Measurements from ENCODE around the gene NUMBL. TPM values are rescaled to one million over a fixed set of nuclear protein-coding genes. Genes with fewer than 3 reads are reported as not detected.
A peak's percentile ranks its signal among the peaks of the same experiment; 100 is the strongest.

The NUMBL gene
- total and polyA plus RNA-seq, 4 donors, result 13.2 to 41.2 (median 17.1) TPM

- Histone ChIP-seq H3K4me3 (no peak overlapping the region), H3K9me3 (ENCODE audit: control insufficient read depth in 4 of 4, insufficient read depth in 3 of 4, low read length in 3 of 4) (no peaks in the 10 kb centered on the region), H3K27me3 (ENCODE audit: control insufficient read depth in 3 of 3, insufficient read depth in 3 of 3, low read length in 2 of 3) (no peaks in the 10 kb centered on the region), H3K9ac (ENCODE audit: insufficient read depth in 1 of 2, low read length in 2 of 2) (no peak overlapping the region), H3K36me3 (ENCODE audit: control insufficient read depth in 4 of 4, insufficient read depth in 4 of 4, low read length in 4 of 4) (peaks cover 8 to 48% (median 31%) of the 10 kb centered on the region in 4 donors), H3K27ac (ENCODE audit: low read depth in 1 of 2, low read length in 1 of 2) (no peak overlapping the region), H3K4me1 (ENCODE audit: control insufficient read depth in 5 of 5, insufficient read depth in 5 of 5, low read length in 5 of 5) (no peaks in the 10 kb centered on the region)
- no peak for TF ChIP-seq CTCF (IDR thresholded peaks at IDR 0.05; ENCODE audit: control extremely low read depth, extremely low read depth)
- no peak for DNase-seq
- WGBS, 2 donors, result 96 to 99% methylated on average over 23 of the region's 23 CpGs
- no peak for ATAC-seq (ENCODE audit: insufficient read depth, low FRiP score)
Observed at GRCh38 chr19:40677156-40677555, 13.3 kb downstream of the NUMBL start.

GRCh38 chr19:40674291-40674690, 16.2 kb downstream of the NUMBL start:
- ATAC-seq (ENCODE audit: insufficient read depth, low FRiP score) (peak; percentile 53), DNase-seq (no peak)
- no peaks in the 10 kb centered on the region for H3K4me1 ChIP-seq (ENCODE audit: control insufficient read depth in 5 of 5, insufficient read depth in 5 of 5, low read length in 5 of 5)
- no peaks in the 10 kb centered on the region for H3K27me3 ChIP-seq (ENCODE audit: control insufficient read depth in 3 of 3, insufficient read depth in 3 of 3, low read length in 2 of 3)
- H3K9me3 ChIP-seq (ENCODE audit: control insufficient read depth in 4 of 4, insufficient read depth in 3 of 4, low read length in 3 of 4), result peaks cover 0 to 4% (median 2%) of the 10 kb centered on the region in 4 donors
- H3K9ac ChIP-seq (ENCODE audit: insufficient read depth in 1 of 2, low read length in 2 of 2), result no peak overlapping the region
- TF ChIP-seq CTCF (IDR thresholded peaks at IDR 0.05; ENCODE audit: control extremely low read depth, extremely low read depth), result no peak
- H3K36me3 ChIP-seq (ENCODE audit: control insufficient read depth in 4 of 4, insufficient read depth in 4 of 4, low read length in 4 of 4), result peaks cover 15 to 65% (median 47%) of the 10 kb centered on the region in 4 donors
- no peak overlapping the region for H3K27ac ChIP-seq (ENCODE audit: low read depth in 1 of 2, low read length in 1 of 2)
- H3K4me3 ChIP-seq, result no peak overlapping the region
- WGBS, 2 donors, result 60 to 75% methylated on average over 3 of the region's 3 CpGs

GRCh38 chr19:40673397-40673796, 17.1 kb downstream of the NUMBL start:
- H3K9ac ChIP-seq (ENCODE audit: insufficient read depth in 1 of 2, low read length in 2 of 2), result no peak overlapping the region
- peaks cover 0 to 5% (median 2%) of the 10 kb centered on the region in 4 donors for H3K9me3 ChIP-seq (ENCODE audit: control insufficient read depth in 4 of 4, insufficient read depth in 3 of 4, low read length in 3 of 4)
- WGBS, 2 donors, result 90 to 97% methylated on average over 11 of the region's 11 CpGs
- TF ChIP-seq CTCF (IDR thresholded peaks at IDR 0.05; ENCODE audit: control extremely low read depth, extremely low read depth), result no peak
- no peak overlapping the region for H3K27ac ChIP-seq (ENCODE audit: low read depth in 1 of 2, low read length in 1 of 2)
- H3K4me1 ChIP-seq (ENCODE audit: control insufficient read depth in 5 of 5, insufficient read depth in 5 of 5, low read length in 5 of 5), result no peaks in the 10 kb centered on the region
- H3K4me3 ChIP-seq, result no peak overlapping the region
- no peak for ATAC-seq (ENCODE audit: insufficient read depth, low FRiP score)
- H3K36me3 ChIP-seq (ENCODE audit: control insufficient read depth in 4 of 4, insufficient read depth in 4 of 4, low read length in 4 of 4), result peaks cover 20 to 69% (median 49%) of the 10 kb centered on the region in 4 donors
- DNase-seq, result no peak
- H3K27me3 ChIP-seq (ENCODE audit: control insufficient read depth in 3 of 3, insufficient read depth in 3 of 3, low read length in 2 of 3), result no peaks in the 10 kb centered on the region
